Activated CD8-positive, alpha-beta memory T cell treated with anti-CD3 and anti-CD28 coated beads, Interleukin-2, amount 50 U/mL, for 48 hours (primary cell): Measurements from ENCODE around the gene FBF1.
A peak's percentile ranks its signal among the peaks of the same experiment; 100 is the strongest.
"Not testable (repeated sequence)": the region's sequence is repeated elsewhere in the genome, so short reads cannot be mapped to it uniquely, and the experiment has no call there.

Source experiments
- DNase-seq: peaks from one replicate; pipeline ENCODE4 v3.0.0-alpha.2; 2020

The FBF1 gene

GRCh38 chr17:75940727-75941441, at the start of gene FBF1:
TSS of gene FBF1 (minus strand) at chr17:75941042. CDS start at chr17:75938149, 2,893 bp downstream.
- DNase-seq, result peak; percentile 94

- DNase-seq, result no peak
Measured at GRCh38 chr17:75987041-75987440, 46.2 kb upstream of the FBF1 start.

- DNase-seq, result no peak
Measured at GRCh38 chr17:75985986-75986385, 45.1 kb upstream of the FBF1 start.

- DNase-seq, result no peak
Measured at GRCh38 chr17:75983501-75984181, 42.8 kb upstream of the FBF1 start.

- no peak for DNase-seq
Measured at GRCh38 chr17:75981019-75981615, 40.3 kb upstream of the FBF1 start.

GRCh38 chr17:75980188-75981018, 39.6 kb upstream of the FBF1 start:
- no peak for DNase-seq

GRCh38 chr17:75979705-75980187, 38.9 kb upstream of the FBF1 start:
- DNase-seq, result no peak

- peak; percentile 95 for DNase-seq
Measured at GRCh38 chr17:75978938-75979704, 38.3 kb upstream of the FBF1 start, which contains the start of the genes ACOX1 and TEN1. TSS of gene ACOX1 (minus strand) at chr17:75979166. CDS start at chr17:75979073, 93 bp downstream. TSS of gene TEN1 (plus strand) at chr17:75979240. CDS start at chr17:75986193, 6,953 bp downstream.

- no peak for DNase-seq
Measured at GRCh38 chr17:75976175-75976848, 35.5 kb upstream of the FBF1 start.

GRCh38 chr17:75975757-75976174, 34.9 kb upstream of the FBF1 start:
- no peak for DNase-seq

- DNase-seq, result not testable (repeated sequence)
Measured at GRCh38 chr17:75975187-75975586, 34.3 kb upstream of the FBF1 start.

- DNase-seq, result no peak
Measured at GRCh38 chr17:75970626-75971025, 29.8 kb upstream of the FBF1 start.

GRCh38 chr17:75970011-75970523, 29.2 kb upstream of the FBF1 start:
- no peak for DNase-seq

GRCh38 chr17:75969044-75969443, 28.2 kb upstream of the FBF1 start:
- DNase-seq, result not testable (repeated sequence)

- no peak for DNase-seq
Measured at GRCh38 chr17:75965468-75965867, 24.6 kb upstream of the FBF1 start.

GRCh38 chr17:75959839-75960511, 19.1 kb upstream of the FBF1 start:
- no peak for DNase-seq

- DNase-seq, result no peak
Measured at GRCh38 chr17:75959051-75959838, 18.4 kb upstream of the FBF1 start.

GRCh38 chr17:75950855-75951554, 10.2 kb upstream of the FBF1 start:
- DNase-seq, result no peak

GRCh38 chr17:75950421-75950820, 9.6 kb upstream of the FBF1 start:
- DNase-seq, result no peak
